ENCODE results near the gene PRSS50.

Gene PRSS50

DNA sequence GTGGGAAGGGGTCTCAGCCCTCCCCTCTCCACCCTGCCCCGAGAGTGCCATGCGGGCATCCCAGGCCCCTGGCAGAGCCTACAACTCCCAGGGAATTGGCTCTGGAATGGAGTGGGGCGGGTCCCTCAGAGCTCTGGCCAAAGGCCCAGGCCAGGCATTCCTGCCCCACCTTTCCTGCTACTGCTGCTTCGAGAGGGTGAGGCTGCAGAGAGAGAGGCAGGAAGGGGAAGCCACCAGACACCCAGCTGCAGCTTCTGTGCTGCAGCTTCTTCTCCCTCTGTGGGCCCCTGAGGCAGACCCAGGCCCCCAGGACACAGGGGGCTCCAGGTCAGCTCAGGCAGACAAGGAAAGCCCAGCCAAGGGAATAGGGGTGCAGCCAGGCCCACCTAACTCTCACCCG lies 26.9 kb downstream of the PRSS50 start:
- no peak for DNase-seq (ENCODE audit: low read depth)

DNA sequence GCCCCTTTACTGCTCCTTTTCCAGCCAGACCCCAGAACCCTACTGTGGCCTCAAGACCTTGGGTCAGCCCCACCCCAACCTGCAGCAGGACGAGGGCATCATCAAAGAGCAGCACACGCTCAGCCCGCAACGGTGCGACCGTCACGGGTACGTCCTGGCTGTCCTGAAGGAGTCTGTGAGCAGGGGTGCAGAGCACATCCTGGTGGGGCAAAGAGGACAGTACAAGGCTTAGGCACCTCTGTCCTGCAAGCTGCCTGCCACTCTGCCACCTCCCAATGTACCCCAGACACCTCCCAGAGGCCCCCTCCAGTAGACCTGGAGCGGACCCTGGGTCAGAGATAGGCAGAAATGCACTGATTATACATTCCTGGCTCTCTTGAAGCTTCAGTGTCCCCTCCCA lies 32.2 kb downstream of the PRSS50 start:
- DNase-seq (ENCODE audit: low read depth) = no peak

DNA sequence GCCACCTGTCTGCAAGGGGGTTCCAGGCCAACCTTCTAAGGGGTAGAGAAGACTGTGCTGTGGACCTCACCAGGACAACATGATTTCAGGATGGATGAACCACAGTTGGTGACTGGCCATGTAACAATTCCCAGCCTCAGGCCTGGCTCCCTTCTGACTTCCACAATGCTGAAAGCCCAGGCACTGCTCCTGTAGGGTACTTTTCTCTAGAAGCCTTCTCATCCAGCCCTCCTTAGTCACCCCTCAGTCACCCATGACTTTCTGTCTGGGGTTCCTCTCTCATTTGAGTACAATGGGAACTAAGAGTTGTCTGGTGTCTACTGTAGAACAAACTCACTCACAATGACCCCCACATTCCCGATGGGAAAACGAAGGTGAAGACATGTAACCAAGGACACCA lies 32.8 kb downstream of the PRSS50 start:
- no peak for DNase-seq (ENCODE audit: low read depth)

DNA sequence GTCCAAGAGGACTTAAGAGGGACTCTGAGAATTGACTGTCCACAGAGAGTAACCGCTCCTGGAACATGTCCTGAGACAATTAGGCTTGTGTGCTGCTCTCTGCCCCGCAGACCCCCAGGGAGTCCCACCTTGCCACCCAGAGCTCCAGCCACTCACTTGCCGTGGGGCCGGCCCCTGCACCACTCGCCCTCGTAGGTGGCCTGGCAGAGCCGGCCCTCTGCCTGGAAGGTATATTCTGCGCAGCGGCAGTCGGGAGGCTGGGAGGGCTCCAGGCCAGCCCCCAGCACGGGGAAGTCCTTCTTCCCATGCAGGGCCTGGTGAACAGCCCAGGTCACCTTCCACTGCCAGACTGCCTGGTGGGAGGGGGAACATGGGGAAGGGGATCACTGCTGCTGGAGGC lies 34.7 kb downstream of the PRSS50 start:
- no peak for DNase-seq (ENCODE audit: low read depth)

DNA sequence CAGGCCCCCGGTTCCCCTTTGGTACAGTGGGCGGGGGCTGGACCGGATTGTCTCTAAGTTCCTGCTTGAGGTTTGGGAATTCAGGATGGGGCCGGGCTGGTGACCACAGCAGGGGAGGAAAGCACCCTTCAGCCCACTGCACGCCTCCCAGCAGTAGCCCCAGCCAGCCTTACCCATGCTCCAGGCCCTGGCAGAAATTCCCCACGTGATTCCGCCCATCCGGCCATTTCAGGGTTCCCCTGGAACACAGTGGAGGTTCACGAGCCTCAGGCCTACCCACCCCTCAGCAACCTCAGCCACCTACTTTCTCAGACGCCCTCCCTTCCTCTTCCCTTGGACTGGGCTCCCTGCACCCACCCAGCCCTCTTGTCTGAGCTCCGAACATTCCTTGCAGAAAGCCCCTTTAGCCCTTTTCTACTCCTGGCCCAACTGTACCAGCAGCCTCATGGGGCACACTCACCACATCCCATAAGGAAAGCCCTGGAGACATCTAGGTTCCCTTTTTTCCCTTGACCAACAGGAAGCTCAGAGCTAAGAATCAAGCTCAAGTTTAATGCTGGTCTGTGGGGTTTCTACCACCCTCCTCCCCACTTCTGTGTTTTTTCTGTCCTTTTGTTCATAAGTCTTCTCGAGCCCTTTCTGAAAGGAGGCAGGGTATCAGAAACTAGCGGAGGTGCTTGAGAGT lies 35.7 kb downstream of the PRSS50 start:
- DNase-seq (ENCODE audit: low read depth) = no peak

DNA sequence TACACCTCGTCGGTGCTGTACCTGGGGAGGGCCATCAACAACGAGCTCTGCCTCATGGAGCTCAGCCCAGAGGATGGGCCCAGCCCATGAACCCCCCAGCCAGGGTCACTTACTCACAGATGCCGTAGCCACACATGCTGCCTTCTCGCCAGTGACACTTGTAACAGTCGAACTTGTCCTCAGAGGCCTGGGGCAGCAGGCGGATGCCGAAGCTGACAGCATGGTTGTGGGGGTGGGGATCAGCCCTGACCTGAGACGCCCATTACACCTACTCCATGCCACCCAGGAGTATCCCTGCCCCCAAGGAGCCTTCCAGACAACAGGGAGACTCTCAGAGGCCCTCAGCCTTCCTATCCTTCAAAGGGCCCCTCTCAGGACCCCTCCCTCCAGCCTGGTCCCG lies 36.3 kb downstream of the PRSS50 start:
- DNase-seq (ENCODE audit: low read depth) = no peak

DNA sequence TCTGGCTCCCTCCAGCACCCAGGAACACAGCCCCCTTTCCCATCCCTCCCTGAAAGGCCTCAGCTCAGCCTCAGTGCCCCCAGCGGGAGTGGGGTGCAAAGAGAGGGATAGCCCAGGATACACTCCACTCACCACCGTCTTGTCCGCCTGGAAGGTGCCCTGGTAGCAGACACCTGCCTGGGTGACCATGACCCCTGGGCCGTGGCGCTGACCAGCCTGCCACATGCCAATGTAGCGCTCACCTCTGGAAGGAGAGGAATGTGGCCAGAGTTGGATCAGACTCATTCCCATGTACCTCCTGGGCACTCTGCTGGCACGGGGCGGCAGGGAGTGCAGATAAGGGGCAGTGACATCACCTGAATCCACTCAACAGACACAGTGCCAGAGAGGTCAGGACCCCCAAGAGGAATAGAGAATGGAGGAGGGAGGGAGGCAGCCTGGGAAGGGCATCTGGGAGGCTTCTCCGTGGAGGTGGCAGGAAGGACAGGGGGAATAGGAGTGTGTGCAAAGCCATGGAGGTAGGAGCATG lies 37.3 kb downstream of the PRSS50 start:
- DNase-seq (ENCODE audit: low read depth) = no peak

DNA sequence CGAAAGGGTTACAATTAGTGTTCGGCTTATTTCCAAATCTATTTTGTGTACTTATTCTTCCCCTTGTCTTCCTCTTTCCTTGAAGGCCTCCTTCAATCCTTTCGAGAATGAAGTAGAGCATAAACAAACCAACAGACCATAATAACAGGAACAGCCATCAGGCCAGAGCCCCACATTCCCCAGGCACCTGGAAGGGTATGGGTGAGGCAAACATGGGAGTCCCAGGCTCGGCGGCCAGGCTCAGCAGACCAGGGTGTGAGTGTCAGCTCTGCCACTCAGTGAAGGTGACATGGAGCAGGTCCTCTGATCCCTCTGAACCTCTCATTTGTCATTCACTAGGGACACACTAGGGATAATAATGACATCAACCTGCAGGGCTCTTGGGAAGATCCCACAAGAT lies 38.0 kb downstream of the PRSS50 start:
- DNase-seq (ENCODE audit: low read depth) = no peak

DNA sequence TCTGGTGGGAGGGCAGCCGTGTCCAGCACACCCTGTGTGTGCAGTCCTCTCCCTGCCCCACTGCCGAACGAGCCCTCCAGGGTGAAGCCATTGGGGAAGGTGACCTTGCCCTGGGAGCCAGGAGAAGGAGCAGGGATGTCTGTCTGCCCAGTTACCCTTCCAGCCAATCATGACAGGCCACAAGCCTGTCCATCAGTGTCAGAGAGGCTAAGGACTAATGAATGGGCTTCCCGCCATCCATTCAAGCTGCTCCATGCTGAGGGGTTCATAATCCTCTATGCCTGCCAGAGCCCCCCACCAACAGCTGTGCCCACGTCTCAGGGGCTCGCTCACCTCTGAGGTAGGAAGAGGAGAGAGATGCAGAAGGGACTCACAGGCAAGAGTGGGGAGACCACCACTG lies 39.4 kb downstream of the PRSS50 start:
- DNase-seq (ENCODE audit: low read depth) = no peak

DNA sequence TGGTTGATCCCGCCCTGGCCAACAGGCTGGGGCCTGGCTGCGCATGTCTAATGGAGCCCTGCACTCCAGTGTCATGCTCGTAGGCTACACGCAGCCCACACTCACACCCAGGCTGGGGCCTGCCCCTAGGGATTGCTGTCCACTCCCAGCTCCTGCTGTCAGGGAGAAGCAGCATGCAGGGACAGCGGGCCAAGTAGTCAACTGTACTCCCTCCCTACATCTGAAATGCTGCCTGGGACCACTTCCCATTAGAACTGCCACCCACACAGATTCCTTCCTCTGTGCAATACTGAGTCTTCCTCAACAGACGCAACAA lies 40.3 kb downstream of the PRSS50 start:
- no peak for DNase-seq (ENCODE audit: low read depth)

DNA sequence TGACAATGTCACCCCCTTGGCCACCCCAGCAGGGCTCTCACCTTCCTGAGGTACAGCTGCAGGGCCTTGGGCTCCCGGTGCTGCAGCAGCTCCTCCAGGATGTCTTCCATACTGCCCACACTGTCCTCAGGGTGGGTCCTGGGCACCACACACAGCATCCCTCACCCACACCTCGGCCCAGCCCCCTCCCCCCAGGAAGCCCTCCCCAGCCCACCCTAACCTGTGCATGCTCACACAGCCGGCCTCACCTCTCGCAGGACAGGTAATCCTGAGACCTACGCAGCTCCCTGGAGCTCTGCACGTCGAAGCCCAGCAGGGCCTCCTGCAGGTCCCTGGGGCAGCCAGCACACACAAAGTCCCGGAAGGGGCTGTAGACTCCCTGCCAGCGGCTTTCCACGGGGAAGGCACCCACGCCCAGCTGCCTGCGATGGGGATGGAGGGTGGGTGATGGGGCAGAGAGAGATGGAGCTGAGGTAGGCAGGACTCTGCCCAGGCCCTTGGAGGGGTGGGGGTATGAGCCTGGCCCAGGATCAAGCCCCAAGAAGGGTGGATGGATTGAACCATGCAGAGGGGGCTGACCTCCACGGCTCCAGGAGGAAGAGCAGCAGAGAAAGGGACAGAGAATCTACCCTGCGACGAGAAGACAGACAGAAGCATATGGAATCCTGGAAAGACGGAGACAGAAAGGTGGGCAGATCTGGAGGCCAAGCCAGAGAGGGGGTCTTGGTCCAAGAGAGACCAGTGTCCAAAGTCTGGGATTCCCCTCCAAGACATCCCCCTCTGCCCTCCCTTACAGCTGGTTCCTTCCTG lies 40.9 kb downstream of the PRSS50 start:
- no peak for DNase-seq (ENCODE audit: low read depth)

DNA sequence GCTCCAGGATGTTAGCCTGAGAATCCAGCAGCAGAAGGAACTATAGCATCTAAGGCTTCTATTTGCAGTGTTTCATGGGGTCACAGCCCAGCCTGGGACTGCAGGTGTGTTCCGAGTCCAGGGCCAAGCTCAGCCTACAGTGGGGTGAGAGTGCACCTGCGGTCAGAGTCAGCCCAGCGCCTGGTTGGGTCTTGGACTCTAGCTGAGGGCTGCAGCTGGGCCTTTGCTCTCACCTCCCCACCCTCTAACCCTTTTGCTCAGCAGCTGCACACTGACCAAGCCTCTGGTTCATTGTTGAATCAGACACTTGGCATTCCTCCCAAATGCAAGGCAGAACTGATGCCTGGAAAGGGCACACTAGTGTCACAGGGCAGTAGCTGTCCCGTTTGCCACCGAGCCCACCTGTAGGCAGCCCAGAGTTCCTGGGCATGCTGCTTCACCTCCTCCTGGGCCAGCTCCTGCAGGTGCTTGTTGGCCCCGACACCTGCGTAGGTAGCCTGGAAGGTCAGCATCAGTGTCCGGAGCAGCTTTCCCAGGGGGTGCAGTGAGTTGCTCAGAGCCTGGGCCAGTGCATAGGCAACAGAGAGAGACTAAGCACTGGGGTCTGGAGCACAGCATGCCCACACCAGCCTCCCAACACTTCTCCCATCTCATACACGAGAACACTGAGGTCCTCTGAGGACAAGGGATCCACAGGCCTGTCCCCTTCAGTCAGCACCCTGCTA lies 41.7 kb downstream of the PRSS50 start:
- no peak for DNase-seq (ENCODE audit: low read depth)

DNA sequence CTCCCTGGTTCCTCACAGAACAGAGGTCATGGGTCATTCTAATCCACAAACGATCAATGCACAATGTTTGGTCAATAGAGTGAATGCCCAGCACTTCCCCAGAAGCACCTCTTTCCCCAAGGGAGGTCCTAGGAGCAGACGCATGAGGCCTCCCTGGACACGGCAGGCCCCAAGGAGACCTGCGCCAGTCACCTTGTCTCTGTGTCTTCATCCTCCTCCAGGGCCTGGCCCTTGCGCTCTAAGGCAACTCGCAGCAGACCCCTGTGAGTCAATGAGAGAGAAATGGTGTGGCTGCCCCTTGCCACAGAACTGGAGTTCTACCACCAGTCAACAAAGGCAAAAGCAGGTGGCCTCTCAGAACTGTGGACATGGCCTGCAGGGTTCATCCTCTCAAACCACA lies 42.2 kb downstream of the PRSS50 start:
- DNase-seq (ENCODE audit: low read depth) = no peak

DNA sequence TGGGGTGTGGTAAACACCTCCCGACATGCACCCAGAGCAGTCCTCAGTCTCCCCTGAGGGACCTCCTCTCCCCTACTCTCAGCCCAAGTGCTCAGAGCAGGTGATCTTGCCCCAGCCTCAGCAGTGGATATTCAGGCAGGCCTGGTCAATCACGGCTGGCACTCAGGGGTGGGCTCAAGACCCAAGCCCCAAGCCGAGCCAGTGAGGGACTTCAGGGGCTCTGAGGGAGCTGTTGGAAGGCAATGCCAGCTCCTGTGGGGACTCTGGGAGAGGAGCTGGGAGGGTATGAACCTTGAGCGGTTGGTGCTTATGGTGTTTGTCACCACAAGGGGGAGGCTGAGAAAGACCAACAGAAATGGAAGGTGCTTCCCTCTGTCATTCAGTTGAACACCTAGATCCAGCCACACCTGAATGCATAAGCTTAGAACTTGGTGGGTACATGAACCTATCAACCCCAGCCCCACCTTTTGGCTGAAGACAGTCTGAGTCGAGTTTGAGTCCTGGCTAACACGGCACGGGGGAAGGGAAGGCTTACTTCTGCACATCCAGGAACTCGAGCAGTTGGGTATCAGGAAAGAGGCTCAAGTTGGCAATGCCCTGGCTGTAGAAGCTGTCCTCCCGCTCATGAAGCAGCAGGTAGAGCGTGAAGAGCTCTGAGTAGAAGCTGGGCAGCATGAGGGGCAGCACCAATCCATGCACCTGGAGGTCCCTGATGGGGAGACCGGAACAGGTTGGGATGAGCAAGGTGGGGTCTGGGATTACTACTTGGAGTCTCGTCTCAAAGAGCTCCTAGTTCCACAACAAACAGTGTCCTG lies 43.4 kb downstream of the PRSS50 start:
- no peak for DNase-seq (ENCODE audit: low read depth)

DNA sequence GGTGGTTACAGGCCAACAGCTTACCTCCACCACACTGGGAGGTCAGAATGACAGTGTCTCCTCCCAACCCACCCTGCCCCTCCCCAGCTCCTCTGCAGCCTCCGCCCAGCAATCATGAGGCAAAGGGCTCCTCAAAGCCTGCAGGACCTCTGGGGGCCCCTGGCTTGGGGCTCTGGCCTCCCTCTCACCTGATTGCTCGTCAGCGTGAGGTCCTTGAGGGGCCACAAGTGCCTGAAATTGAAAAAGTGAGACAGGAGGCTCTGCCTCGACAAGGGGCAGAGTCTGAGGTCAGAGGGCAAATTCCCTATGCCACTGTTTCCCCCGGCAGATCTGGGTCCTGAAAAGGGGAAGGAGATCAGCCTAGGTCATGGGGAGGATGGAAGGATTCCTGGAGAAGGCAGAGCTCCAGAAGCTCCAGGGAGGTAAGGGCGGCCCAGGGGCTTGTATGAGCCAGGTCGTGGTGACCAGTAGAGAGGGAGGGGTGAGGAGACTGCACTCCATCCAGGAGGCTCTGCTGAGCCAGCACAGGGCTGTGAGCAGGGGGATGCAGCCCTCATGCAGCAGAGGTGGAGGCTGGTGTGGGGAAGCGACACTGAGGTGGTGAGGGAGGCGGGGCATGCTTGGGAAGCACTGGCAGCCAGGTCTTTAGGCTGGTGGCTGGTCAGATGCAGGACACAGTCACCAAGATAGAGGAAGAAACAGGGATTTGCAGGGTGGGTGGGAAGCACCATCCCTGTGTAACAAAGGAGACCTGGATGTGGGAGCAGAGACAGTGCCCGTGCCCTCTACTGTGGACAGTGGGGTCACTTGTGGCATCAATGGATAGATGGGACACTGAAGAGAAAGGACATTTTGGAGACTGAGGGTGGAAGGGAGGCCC lies 44.3 kb downstream of the PRSS50 start:
- DNase-seq (ENCODE audit: low read depth) = no peak

DNA sequence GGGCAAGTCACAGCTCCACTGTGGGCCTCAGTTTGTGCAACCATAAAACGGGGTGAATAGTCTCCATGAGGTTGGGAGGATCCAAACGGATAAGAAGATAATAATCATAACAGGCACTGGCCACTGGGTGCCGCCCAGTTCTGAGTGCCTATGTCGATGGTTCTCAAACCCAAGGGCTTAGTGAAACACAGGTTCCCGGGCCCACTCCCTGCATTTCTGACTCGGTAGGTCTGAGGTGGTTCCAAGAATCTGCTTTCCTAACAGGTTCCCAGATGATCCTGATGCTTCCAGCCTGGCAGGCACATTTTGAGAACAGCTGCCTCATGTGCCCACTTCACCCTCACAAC lies 45.3 kb downstream of the PRSS50 start:
- no peak for DNase-seq (ENCODE audit: low read depth)

DNA sequence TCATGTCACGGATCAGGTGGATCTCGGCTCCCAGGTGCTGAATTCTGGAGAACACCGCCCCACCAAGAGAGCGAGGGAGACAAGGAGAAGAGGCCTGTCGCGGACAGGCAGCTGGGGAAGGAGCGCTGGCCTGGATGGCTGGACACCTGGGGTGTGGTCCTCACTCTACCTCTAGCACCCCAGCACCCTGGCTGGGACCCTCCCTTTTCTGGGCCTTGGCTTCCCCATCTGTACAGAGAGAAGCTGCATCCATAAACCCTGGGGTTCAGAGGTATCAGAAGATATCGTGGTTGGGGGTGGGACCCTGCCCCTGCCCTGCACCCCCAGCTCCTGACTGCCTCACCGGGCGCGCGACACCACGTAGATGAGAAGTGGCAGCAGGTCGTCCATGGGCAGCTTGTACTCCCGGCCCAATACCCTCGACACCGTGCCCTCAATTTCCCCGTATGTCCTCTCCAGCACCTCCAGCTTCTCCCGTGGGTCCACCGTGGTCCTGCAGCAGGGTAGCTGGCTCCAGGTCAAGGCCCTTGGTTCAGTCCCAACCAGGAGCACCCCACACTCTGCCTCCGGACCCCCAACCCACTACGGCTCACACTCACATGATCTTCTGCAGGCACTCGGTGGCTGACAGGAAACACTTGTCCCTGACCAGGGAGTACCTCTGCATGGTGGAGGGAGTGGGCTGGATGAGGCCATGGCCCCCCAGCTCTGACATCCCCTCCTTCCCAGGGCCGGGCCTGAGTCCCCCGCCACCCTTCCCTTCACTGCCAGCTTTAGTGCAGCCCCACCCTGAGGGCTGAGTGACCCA lies 45.9 kb downstream of the PRSS50 start:
- DNase-seq (ENCODE audit: low read depth) = no peak

DNA sequence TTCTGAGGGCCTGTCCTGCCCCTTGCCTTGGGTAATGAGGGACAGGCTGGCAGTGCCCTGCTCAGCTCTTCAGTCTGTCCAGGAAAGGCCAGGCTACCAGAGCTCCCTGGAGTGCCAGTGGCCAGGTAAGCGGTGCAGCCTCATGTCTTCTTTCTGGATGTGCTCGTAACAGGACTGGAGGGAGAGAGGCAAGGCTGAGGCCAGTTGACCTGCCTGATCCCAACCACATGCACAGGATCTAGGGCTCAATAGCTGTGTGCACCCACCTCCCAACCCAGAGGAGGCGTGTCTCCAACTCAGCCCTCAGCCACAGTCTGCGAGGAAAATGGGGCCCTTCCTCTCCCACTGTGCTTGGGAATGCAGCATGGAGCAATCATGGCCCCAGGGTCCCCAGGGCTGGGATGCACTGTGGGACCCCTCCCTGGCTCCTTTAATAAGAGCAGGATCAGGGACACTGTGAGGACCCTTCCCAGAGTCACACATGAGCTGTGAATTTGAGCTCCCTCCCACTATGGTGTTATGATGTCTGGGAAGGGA lies 46.7 kb downstream of the PRSS50 start:
- no peak for DNase-seq (ENCODE audit: low read depth)

DNA sequence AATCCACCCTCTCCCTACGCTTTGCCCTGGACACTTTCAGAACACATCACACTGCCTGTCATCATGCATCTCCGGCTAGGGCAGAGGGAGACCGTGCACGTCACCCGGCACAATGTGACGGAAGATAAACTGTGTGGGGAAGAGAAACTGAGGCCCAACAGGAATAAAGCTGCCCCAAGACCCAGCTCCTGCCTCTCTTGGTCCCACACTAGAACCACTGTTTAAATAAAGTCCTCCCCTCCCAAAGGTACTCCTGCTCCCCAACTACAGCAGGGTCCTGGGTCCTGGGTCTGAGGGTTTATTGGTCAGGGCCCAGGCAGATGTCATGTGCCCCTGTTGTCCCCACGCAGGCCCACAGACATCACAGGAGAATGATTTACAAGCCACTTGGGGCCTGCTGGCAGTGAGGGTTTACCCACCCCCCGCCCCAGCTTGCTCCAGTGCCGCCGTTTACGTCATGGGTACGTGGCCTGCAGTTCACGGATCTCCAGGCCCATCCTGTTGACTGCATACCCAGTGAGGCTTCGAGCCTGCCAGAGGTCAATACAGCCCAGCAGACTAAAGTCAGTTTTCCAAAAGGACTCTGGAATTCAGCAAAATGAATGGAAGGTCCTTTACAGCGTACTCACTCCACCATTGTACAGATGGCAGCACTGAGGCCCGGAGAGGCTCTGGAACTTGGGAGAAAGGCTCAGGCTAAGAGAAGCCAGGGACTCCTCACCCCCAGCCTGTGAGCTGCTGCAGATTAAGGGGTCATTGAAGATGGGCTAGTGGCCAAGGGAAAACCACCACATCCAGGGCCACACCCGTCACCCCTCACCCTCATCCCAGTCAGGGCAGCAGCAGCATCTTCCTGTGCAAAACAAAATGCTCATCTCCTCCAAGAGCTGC lies 47.4 kb downstream of the PRSS50 start:
- no peak for DNase-seq (ENCODE audit: low read depth)

All from stimulated activated CD8-positive, alpha-beta memory T cell treated with anti-CD3 and anti-CD28 coated beads, Interleukin-7, amount 100 ng/mL, for 24 hours (primary cell).